SK-N-SH treated with all-trans-retinoic acid at 6 μM for 48 hours (cell line): ENCODE results near the gene DEPDC7.

Source experiments
- ATAC-seq: fragments of 200-7000 bp; cut with Tn5 transposase; 3 replicates; pipeline ENCODE4 v1.9.1; 2020; ENCODE audit warnings: mild to moderate bottlenecking, moderate library complexity
- ARNTL ChIP-seq: fragments of 450-650 bp; formaldehyde crosslinking; IDR thresholded peaks from 2 replicates; pipeline ENCODE4 v1.5.0; 2020; ENCODE audit warnings: low read depth, mild to moderate bottlenecking, moderate library complexity, borderline replicate concordance
- BACH2 ChIP-seq: fragments of 250-450 bp; sonication (Bioruptor Pico); IDR thresholded peaks from 2 replicates; pipeline ENCODE4 v1.9.0; 2021; ENCODE audit warnings: mild to moderate bottlenecking, borderline replicate concordance
- ESRRG ChIP-seq: fragments of 250-450 bp; sonication (Bioruptor Pico); IDR thresholded peaks from 2 replicates; pipeline ENCODE4 v1.6.1; 2021; ENCODE audit warnings: mild to moderate bottlenecking
- GLIS3 ChIP-seq: fragments of 250-450 bp; sonication (Bioruptor Pico); IDR thresholded peaks from 2 replicates; pipeline ENCODE4 v1.5.0; 2020; ENCODE audit warnings: mild to moderate bottlenecking, moderate library complexity
- ISL1 ChIP-seq: fragments of 250-450 bp; sonication (Bioruptor Pico); IDR thresholded peaks from 2 replicates; pipeline ENCODE4 v2.1.2; 2022; ENCODE audit warnings: mild to moderate bottlenecking, moderate library complexity
- OSR1 ChIP-seq: fragments of 250-450 bp; sonication (Bioruptor Pico); IDR thresholded peaks from 2 replicates; pipeline ENCODE4 v1.8.0; 2022; ENCODE audit warnings: moderate library complexity, mild to moderate bottlenecking, inconsistent platforms
- PPARA ChIP-seq: fragments of 250-450 bp; sonication (Bioruptor Pico); IDR thresholded peaks from 2 replicates; pipeline ENCODE4 v1.5.0; 2020; ENCODE audit warnings: mild to moderate bottlenecking, borderline replicate concordance
- RARB ChIP-seq: fragments of 250-450 bp; sonication (Bioruptor Pico); IDR thresholded peaks from 2 replicates; pipeline ENCODE4 v1.8.0; 2021; ENCODE audit warnings: mild to moderate bottlenecking, moderate library complexity
- SNAI2 ChIP-seq: fragments of 250-450 bp; sonication (Bioruptor Pico); IDR thresholded peaks from 2 replicates; pipeline ENCODE4 v1.5.0; 2020; ENCODE audit warnings: mild to moderate bottlenecking, moderate library complexity
- TOX ChIP-seq: fragments of 250-450 bp; sonication (Bioruptor Pico); IDR thresholded peaks from 2 replicates; pipeline ENCODE4 v1.8.0; 2021; ENCODE audit warnings: mild to moderate bottlenecking, moderate library complexity, borderline replicate concordance
- TSHZ2 ChIP-seq: fragments of 250-450 bp; sonication (Bioruptor Pico); IDR thresholded peaks from 2 replicates; pipeline ENCODE4 v1.5.0; 2020; ENCODE audit warnings: mild to moderate bottlenecking, moderate library complexity
- ZC3H10 ChIP-seq: fragments of 250-450 bp; sonication (Bioruptor Pico); IDR thresholded peaks from 2 replicates; pipeline ENCODE4 v1.5.1; 2021; ENCODE audit warnings: mild to moderate bottlenecking, moderate library complexity
- ZFP3 ChIP-seq: fragments of 250-450 bp; sonication (Bioruptor Pico); IDR thresholded peaks from 2 replicates; pipeline ENCODE4 v1.5.0; 2020; ENCODE audit warnings: mild to moderate bottlenecking, moderate library complexity
- ZFP30 ChIP-seq: fragments of 450-650 bp; formaldehyde crosslinking; IDR thresholded peaks from 2 replicates; pipeline ENCODE4 v1.5.0; 2022; ENCODE audit warnings: mild to moderate bottlenecking, moderate library complexity
- ZNF565 ChIP-seq: fragments of 450-650 bp; formaldehyde crosslinking; conservative IDR thresholded peaks from 2 replicates; pipeline ENCODE4 v1.5.0; 2020; ENCODE audit warnings: low read depth, mild to moderate bottlenecking, moderate library complexity
- ZNF70 ChIP-seq: fragments of 450-650 bp; formaldehyde crosslinking; IDR thresholded peaks from 2 replicates; pipeline ENCODE4 v1.5.0; 2020; ENCODE audit warnings: mild to moderate bottlenecking, moderate library complexity
- ZNF8 ChIP-seq: fragments of 450-650 bp; formaldehyde crosslinking; IDR thresholded peaks from 2 replicates; pipeline ENCODE4 v1.5.0; 2020; ENCODE audit warnings: mild to moderate bottlenecking, moderate library complexity
- TF ChIP-seq, protein P1 (sequence below): fragments of 250-450 bp; sonication (Bioruptor Pico); IDR thresholded peaks from 2 replicates; pipeline ENCODE4 v1.5.1; 2020; ENCODE audit warnings: low read depth, mild to moderate bottlenecking, moderate library complexity
- TF ChIP-seq, protein P2 (sequence below): fragments of 250-450 bp; sonication (Bioruptor Pico); IDR thresholded peaks from 2 replicates; pipeline ENCODE4 v1.5.1; 2021; ENCODE audit warnings: mild to moderate bottlenecking, moderate library complexity
- TF ChIP-seq, protein P3 (sequence below): fragments of 250-450 bp; sonication (Bioruptor Pico); IDR thresholded peaks from 2 replicates; pipeline ENCODE4 v1.8.0; 2020; ENCODE audit warnings: mild to moderate bottlenecking, moderate library complexity, borderline replicate concordance
- TF ChIP-seq, protein P4 (sequence below): fragments of 250-450 bp; sonication (Bioruptor Pico); IDR thresholded peaks from 2 replicates; pipeline ENCODE4 v1.8.0; 2021; ENCODE audit warnings: low read depth, mild to moderate bottlenecking, moderate library complexity, borderline replicate concordance

The DEPDC7 gene

DNA sequence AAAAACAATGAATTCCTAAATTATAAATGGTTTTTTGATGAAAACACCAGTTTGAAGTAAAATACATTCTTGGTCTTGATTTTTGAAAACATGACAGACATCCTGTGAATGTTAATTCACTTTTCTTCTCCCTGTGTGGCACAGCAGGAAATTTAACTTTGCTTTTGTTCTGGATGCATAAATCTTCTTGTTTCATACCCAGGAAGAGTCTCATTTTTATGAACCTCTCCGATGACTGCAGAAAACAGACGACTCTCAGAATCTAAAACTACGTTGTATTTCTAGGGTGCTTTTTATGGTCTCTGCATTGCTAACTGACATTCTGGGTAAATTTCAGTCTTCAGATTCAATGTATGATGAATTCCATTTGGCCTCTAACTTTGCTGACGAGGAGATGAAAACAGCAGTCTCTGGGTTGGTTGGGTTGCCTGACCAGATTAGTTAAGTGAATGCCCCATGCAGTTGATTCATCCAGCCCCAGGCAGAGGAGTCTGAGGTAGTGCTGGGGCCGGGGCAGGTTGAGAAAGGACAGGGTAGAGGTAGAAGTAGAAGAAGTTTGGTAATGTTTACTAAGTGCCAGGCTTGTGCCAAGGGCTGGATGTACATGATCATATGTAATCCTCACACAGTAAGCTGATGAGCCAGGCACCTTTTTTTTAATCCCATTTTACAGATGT is 43.8 kb downstream of the DEPDC7 start (continued):
- TF ChIP-seq BACH2 (CRISPR knock-in tag) (no peak), ZNF565 (CRISPR knock-in tag) (no peak), SNAI2 (CRISPR knock-in tag) (no peak), ZNF70 (CRISPR knock-in tag) (no peak), TSHZ2 (CRISPR knock-in tag) (no peak), RARB (no peak), ESRRG (CRISPR knock-in tag) (no peak)
- TF ChIP-seq, protein P1, sequence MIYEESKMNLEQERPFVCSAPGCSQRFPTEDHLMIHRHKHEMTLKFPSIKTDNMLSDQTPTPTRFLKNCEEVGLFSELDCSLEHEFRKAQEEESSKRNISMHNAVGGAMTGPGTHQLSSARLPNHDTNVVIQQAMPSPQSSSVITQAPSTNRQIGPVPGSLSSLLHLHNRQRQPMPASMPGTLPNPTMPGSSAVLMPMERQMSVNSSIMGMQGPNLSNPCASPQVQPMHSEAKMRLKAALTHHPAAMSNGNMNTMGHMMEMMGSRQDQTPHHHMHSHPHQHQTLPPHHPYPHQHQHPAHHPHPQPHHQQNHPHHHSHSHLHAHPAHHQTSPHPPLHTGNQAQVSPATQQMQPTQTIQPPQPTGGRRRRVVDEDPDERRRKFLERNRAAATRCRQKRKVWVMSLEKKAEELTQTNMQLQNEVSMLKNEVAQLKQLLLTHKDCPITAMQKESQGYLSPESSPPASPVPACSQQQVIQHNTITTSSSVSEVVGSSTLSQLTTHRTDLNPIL (CRISPR knock-in tag), result no peak
- TF ChIP-seq, all 23 proteins: peak for 0

DNA sequence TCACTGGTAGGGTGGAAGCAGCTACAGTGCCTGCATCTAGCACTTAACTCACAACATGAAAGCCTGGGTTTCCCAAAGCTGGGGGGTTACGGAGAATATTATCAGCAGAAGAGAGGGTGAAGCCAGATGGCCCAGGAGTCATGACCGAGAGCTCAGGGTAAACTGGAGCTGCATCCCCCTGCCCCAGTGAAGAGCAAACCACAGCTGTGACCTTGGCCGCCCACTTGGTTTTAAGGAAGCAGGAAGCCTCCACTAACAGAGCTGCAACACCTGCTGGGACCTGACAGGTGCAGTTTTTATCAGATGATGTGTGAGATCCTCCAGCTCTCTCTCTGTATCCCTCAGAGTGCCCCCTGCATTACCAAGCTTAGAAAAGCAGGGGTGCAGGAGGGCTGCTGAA is 44.6 kb downstream of the DEPDC7 start:
- TF ChIP-seq ISL1 (CRISPR knock-in tag) (no peak), SNAI2 (CRISPR knock-in tag) (no peak), TSHZ2 (CRISPR knock-in tag) (no peak), RARB (no peak), BACH2 (CRISPR knock-in tag) (no peak), ZFP30 (CRISPR knock-in tag) (no peak), ARNTL (CRISPR knock-in tag) (no peak), OSR1 (CRISPR knock-in tag) (no peak), ESRRG (CRISPR knock-in tag) (no peak), ZNF8 (CRISPR knock-in tag) (no peak), ZC3H10 (no peak), ZFP3 (CRISPR knock-in tag) (no peak), TOX (no peak), PPARA (CRISPR knock-in tag) (no peak), GLIS3 (no peak), ZNF565 (CRISPR knock-in tag) (no peak)
- TF ChIP-seq, protein P2, sequence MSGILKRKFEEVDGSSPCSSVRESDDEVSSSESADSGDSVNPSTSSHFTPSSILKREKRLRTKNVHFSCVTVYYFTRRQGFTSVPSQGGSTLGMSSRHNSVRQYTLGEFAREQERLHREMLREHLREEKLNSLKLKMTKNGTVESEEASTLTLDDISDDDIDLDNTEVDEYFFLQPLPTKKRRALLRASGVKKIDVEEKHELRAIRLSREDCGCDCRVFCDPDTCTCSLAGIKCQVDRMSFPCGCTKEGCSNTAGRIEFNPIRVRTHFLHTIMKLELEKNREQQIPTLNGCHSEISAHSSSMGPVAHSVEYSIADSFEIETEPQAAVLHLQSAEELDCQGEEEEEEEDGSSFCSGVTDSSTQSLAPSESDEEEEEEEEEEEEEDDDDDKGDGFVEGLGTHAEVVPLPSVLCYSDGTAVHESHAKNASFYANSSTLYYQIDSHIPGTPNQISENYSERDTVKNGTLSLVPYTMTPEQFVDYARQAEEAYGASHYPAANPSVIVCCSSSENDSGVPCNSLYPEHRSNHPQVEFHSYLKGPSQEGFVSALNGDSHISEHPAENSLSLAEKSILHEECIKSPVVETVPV (CRISPR knock-in tag), result no peak
- TF ChIP-seq, protein P3, sequence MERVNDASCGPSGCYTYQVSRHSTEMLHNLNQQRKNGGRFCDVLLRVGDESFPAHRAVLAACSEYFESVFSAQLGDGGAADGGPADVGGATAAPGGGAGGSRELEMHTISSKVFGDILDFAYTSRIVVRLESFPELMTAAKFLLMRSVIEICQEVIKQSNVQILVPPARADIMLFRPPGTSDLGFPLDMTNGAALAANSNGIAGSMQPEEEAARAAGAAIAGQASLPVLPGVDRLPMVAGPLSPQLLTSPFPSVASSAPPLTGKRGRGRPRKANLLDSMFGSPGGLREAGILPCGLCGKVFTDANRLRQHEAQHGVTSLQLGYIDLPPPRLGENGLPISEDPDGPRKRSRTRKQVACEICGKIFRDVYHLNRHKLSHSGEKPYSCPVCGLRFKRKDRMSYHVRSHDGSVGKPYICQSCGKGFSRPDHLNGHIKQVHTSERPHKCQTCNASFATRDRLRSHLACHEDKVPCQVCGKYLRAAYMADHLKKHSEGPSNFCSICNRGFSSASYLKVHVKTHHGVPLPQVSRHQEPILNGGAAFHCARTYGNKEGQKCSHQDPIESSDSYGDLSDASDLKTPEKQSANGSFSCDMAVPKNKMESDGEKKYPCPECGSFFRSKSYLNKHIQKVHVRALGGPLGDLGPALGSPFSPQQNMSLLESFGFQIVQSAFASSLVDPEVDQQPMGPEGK, result no peak
- TF ChIP-seq, protein P4, sequence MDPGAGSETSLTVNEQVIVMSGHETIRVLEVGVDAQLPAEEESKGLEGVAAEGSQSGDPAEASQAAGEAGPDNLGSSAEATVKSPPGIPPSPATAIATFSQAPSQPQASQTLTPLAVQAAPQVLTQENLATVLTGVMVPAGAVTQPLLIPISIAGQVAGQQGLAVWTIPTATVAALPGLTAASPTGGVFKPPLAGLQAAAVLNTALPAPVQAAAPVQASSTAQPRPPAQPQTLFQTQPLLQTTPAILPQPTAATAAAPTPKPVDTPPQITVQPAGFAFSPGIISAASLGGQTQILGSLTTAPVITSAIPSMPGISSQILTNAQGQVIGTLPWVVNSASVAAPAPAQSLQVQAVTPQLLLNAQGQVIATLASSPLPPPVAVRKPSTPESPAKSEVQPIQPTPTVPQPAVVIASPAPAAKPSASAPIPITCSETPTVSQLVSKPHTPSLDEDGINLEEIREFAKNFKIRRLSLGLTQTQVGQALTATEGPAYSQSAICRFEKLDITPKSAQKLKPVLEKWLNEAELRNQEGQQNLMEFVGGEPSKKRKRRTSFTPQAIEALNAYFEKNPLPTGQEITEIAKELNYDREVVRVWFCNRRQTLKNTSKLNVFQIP, result no peak
- TF ChIP-seq, protein P1 (CRISPR knock-in tag), result no peak
- ATAC-seq, result no peak
